ENCODE results near the gene NDUFS6.
"Not testable (repeated sequence)": the region's sequence is repeated elsewhere in the genome, so short reads cannot be mapped to it uniquely, and the experiment has no call there.

Gene NDUFS6

GRCh38 chr5:1815071-1815786, 14.0 kb downstream of the NDUFS6 start:
- TF ChIP-seq POLR2AphosphoS5 (IDR thresholded peaks at IDR 0.05; ENCODE audit: low read depth, low read length) (no peak), POLR2A (IDR thresholded peaks at IDR 0.05; ENCODE audit: low read depth, low read length) (no peak), TAF1 (IDR thresholded peaks at IDR 0.05; ENCODE audit: borderline replicate concordance, low read depth, low read length) (no peak)

GRCh38 chr5:1815881-1816292, 14.7 kb downstream of the NDUFS6 start:
- no peak for FAIRE-seq
- DNase-seq (ENCODE audit: insufficient read length) = no peak
- TF ChIP-seq POLR2AphosphoS5 (IDR thresholded peaks at IDR 0.05; ENCODE audit: low read depth, low read length) (no peak), POLR2A (IDR thresholded peaks at IDR 0.05; ENCODE audit: low read depth, low read length) (no peak), TAF1 (IDR thresholded peaks at IDR 0.05; ENCODE audit: borderline replicate concordance, low read depth, low read length) (no peak)

More at GRCh38 chr5:1815071-1815786, 14.0 kb downstream of the NDUFS6 start:
- FAIRE-seq (no peak), DNase-seq (ENCODE audit: insufficient read length) (no peak)

GRCh38 chr5:1816495-1817089, 15.4 kb downstream of the NDUFS6 start:
- FAIRE-seq; DNase-seq (ENCODE audit: insufficient read length): not testable (repeated sequence)

- TF ChIP-seq POLR2A (IDR thresholded peaks at IDR 0.05; ENCODE audit: low read depth, low read length) (0 out of 2 replicates have a peak, but pooled peaks have one; percentile 25), TAF1 (IDR thresholded peaks at IDR 0.05; ENCODE audit: borderline replicate concordance, low read depth, low read length) (no peak)
- FAIRE-seq = no peak
- DNase-seq (ENCODE audit: insufficient read length) = no peak
Measured at GRCh38 chr5:1817261-1818043, 16.2 kb downstream of the NDUFS6 start.

GRCh38 chr5:1818784-1819183, 17.6 kb downstream of the NDUFS6 start:
- no peak for DNase-seq (ENCODE audit: insufficient read length)
- TF ChIP-seq POLR2A (IDR thresholded peaks at IDR 0.05; ENCODE audit: low read depth, low read length) (no peak), TAF1 (IDR thresholded peaks at IDR 0.05; ENCODE audit: borderline replicate concordance, low read depth, low read length) (no peak), POLR2AphosphoS5 (IDR thresholded peaks at IDR 0.05; ENCODE audit: low read depth, low read length) (no peak)
- no peak for FAIRE-seq

- TF ChIP-seq POLR2AphosphoS5 (IDR thresholded peaks at IDR 0.05; ENCODE audit: low read depth, low read length) (no peak), POLR2A (IDR thresholded peaks at IDR 0.05; ENCODE audit: low read depth, low read length) (no peak), TAF1 (IDR thresholded peaks at IDR 0.05; ENCODE audit: borderline replicate concordance, low read depth, low read length) (no peak)
- FAIRE-seq (no peak), DNase-seq (ENCODE audit: insufficient read length) (no peak)
Measured at GRCh38 chr5:1819458-1819857, 18.3 kb downstream of the NDUFS6 start.

- TF ChIP-seq TAF1 (IDR thresholded peaks at IDR 0.05; ENCODE audit: borderline replicate concordance, low read depth, low read length) = no peak
- TF ChIP-seq POLR2A (IDR thresholded peaks at IDR 0.05; ENCODE audit: low read depth, low read length) = no peak
- no peak for TF ChIP-seq POLR2AphosphoS5 (IDR thresholded peaks at IDR 0.05; ENCODE audit: low read depth, low read length)
- DNase-seq (ENCODE audit: insufficient read length) (no peak), FAIRE-seq (no peak)
Measured at GRCh38 chr5:1820381-1820780, 19.2 kb downstream of the NDUFS6 start.

GRCh38 chr5:1820926-1821325, 19.7 kb downstream of the NDUFS6 start:
- no peak for FAIRE-seq
- TF ChIP-seq POLR2A (IDR thresholded peaks at IDR 0.05; ENCODE audit: low read depth, low read length) (no peak), POLR2AphosphoS5 (IDR thresholded peaks at IDR 0.05; ENCODE audit: low read depth, low read length) (no peak), TAF1 (IDR thresholded peaks at IDR 0.05; ENCODE audit: borderline replicate concordance, low read depth, low read length) (no peak)

GRCh38 chr5:1821862-1822261, 20.7 kb downstream of the NDUFS6 start:
- DNase-seq (ENCODE audit: insufficient read length) (no peak), FAIRE-seq (no peak)
- TF ChIP-seq TAF1 (IDR thresholded peaks at IDR 0.05; ENCODE audit: borderline replicate concordance, low read depth, low read length) = no peak
- TF ChIP-seq POLR2AphosphoS5 (IDR thresholded peaks at IDR 0.05; ENCODE audit: low read depth, low read length) = no peak

More at GRCh38 chr5:1820926-1821325, 19.7 kb downstream of the NDUFS6 start:
- no peak for DNase-seq (ENCODE audit: insufficient read length)

GRCh38 chr5:1823381-1824034, 22.3 kb downstream of the NDUFS6 start:
- DNase-seq (ENCODE audit: insufficient read length) (no peak), FAIRE-seq (no peak)

GRCh38 chr5:1824109-1824821, 23.1 kb downstream of the NDUFS6 start:
- no peak for FAIRE-seq
- DNase-seq (ENCODE audit: insufficient read length) = no peak
- no peak for TF ChIP-seq POLR2AphosphoS5 (IDR thresholded peaks at IDR 0.05; ENCODE audit: low read depth, low read length)
- TF ChIP-seq POLR2A (IDR thresholded peaks at IDR 0.05; ENCODE audit: low read depth, low read length) = no peak
- no peak for TF ChIP-seq TAF1 (IDR thresholded peaks at IDR 0.05; ENCODE audit: borderline replicate concordance, low read depth, low read length)

More at GRCh38 chr5:1823381-1824034, 22.3 kb downstream of the NDUFS6 start:
- no peak for TF ChIP-seq POLR2A (IDR thresholded peaks at IDR 0.05; ENCODE audit: low read depth, low read length)
